GM18507 (cell line): ENCODE results near the gene IL25.
"Not testable (repeated sequence)": the region's sequence is repeated elsewhere in the genome, so short reads cannot be mapped to it uniquely, and the experiment has no call there.

Experiments used
- DNase-seq: peaks from one replicate; pipeline ENCODE4 v3.0.0; 2011; ENCODE audit warnings: low read depth; ENCODE audit not compliant: insufficient read length; ENCODE audit errors: extremely low spot score
- FAIRE-seq: peaks from 2 replicates; lab custom pipeline; 2011; peaks lifted over from hg19 to GRCh38; lab: Jason Lieb, UNC

The IL25 gene

DNA sequence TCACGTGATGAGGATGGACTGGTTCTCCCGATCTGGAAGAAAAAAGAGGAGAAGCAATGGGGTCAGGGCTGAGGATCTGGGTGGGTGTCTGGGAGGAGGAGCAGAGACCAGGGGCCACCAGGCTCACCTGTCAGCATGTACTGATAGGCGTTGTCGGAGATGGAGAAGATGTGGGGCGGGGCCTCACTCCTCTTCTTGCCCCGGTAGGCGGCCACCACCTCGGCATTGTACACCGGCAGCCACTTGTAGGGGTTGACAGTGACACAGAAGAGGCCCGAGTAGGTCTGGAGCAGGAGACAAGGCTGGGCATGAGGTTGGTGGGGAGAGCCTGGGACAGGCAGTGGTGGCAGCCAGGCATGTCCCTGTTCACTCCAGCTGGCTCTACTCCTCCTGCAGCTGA, 32.5 kb downstream of the IL25 start:
- no peak for FAIRE-seq

DNA sequence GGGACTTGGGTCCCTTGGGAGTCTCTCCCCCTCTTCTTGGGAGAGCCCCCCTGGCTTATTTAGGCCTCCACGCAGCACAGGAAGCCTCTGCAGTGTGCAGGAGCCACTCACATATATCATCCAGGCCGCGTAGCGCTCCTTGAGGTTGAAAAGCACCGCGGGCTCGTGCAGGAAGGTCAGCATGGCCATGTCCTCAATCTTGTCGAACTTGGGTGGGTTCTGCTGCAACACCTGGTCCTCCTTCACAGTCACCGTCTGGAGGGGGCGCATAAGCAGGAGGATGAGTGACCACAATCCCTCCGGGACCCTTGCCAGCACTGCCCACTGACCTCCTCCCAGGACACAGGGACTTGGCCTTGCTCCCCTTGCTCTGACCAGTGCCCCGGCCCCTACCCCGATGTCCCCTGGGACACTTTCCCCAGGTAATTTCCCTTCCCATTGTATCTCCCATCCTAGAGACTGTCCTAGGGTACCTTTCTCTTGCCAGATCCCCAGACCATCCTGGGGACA, 33.0 kb downstream of the IL25 start:
- FAIRE-seq (no peak), DNase-seq (no peak)

More for the DNA sequence above, 32.5 kb downstream of the IL25 start:
- no peak for DNase-seq

DNA sequence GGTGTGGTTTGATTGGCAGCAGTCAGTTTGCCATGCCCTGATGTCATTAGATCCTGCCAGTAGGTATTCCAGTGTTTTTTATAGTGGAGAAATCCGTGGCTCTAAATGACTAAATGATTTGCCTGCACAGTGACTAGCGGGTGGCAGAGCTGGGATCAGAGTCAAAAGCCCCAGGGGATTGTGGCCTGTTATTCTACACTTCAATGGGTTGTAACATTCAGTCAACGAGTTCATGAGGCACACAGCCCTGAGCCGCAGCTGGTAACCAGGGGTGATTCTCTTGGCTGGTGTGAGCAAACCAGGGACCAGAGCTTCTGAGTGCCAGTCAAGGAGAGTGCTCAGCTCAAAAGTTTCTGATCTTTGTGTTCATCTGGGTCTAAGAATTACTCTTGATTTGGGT, 33.6 kb downstream of the IL25 start:
- DNase-seq, result no peak
- no peak for FAIRE-seq

DNA sequence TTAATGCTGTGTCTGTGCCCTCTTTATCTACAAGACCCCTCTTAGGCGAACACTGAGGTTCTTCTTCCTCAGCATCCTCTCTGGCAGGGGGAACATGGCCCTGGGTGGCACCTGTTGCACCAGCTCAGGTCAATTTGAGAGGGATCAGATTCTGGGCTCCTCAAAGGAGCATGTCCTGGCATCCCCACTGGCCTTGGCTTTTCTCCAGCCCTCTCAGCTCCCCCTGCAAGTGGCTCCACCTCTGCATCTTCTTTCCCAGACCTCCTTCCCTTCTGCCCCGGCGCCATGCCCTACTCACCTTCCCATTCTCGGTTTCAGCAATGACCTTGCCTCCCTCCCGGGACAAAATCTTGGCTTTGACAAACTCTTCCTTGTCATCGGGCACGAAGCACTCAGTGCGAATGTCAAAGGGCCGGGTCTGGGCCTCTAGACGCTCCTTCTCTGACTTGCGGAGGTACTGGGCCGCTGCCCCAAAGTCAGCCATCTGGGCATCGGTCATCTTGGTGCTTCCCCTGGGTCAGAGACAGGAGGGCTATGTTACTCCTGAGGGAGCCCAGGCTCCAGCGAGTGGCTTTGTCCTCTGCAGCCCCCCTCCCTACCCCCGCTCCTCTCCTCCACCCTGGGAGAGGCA, 34.2 kb downstream of the IL25 start:
- DNase-seq, result no peak
- FAIRE-seq, result no peak

DNA sequence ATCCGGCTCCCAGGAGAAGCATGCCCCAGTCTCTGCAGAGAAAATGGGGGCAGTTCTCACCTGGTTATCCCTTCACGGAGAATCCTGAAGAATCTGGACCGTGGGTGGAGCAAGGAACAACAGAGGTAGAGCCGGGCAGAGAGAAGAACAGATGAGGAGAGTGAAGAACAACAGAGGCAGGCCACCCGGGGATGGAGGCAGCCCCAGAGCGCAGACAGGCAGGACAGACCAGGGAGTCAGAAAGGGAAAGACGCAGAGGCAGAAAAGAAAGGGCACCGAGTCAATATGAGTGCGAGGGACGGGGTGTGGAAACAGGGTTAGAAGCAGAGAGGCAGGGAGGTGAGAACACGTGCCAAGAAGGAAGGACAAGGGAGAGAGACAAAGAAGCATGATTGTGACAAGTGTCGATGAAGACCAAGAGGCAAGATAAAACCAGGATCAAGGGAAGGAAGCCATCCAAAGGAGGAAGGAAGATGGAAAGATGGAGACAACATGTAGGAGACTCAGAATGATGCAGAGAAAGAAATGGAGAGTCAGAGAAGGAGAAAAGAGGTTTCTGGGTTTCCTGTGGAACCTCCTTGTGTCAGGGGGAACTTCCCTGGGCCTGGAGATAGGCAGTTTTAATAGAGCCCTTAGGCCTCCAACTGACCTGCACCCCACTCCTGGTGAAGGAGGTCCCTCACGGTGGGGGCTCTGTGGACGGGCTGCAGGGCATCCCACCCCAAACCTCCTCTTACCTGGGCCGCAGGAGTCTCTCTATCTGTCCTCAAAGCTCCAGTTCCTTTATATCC, 35.1 kb downstream of the IL25 start, which contains the start of gene MYH6:
MYH6 (minus strand) TSS at position 758 of the 791 bp plus-strand sequence. CDS start 1,050 bp downstream, outside the sequence.
- FAIRE-seq, result no peak
- no peak for DNase-seq

DNA sequence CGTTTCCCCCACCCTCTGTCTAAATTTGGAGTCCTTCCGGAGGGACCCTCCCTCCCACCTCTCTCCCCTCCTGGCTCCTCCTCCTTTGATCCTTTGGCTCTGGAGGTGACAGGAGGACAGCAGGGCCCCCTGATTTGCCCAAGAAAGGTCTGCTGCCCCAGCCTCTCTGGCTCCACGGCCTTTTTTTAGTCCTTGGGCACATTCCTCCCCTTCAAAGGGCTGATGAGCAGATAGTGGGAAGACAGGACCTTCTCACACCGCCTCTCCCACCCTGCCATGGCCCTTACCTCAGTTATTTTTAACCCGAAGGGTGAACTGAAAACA, 35.7 kb downstream of the IL25 start:
- FAIRE-seq (no peak), DNase-seq (no peak)

DNA sequence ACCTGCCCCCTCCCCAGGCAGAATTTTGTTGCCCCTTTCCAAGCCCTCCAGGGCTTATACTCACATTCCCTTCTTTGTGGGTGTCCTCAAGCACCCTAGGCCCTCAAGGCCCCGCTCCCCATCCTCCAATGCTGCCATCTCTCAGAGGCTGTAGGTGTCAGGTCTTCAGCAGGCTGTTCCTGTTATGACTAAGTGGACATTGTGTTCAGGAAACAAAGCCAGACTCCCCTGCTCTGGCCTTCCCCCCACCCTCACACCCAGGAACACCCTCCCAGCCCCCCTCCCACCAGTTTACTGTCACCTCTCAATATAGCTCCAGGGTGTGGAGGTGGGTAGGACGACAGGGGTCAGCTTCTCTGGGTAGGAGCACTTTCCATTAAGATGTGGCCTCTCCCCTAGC, 36.9 kb downstream of the IL25 start:
- DNase-seq (no peak), FAIRE-seq (no peak)

DNA sequence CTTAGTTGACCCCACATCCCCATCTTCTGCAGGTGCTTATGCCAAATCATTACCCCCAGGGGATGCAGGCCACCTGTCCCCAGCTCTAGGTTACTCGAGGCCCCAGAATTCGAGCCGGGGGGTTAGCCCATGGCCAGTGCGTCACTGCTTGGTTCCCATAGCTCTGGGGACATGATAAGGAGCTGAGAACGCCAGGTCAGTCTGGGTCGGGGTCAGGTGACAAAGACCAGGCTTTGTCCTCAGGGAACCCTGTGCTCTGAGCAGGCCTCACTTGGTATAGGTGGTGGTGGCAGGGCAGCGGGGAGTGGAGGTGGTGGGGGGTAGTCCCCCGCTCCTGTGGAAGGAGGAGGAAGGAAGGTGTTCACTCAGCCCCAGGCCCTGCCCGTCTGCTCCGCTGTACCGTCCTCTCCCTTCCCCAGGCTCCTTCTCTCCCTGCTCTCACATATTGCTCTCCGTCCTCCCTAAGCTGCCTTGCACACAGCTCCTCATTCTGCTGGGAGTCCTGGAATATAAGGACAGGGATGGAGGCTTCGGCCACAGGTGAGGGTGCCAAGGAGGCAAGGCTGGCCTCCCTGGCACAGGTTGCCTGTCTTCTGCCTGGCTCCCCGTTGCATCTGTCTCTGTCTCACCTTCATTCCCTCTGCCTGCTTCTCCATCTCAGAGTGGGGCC, 37.5 kb downstream of the IL25 start:
- no peak for FAIRE-seq

DNA sequence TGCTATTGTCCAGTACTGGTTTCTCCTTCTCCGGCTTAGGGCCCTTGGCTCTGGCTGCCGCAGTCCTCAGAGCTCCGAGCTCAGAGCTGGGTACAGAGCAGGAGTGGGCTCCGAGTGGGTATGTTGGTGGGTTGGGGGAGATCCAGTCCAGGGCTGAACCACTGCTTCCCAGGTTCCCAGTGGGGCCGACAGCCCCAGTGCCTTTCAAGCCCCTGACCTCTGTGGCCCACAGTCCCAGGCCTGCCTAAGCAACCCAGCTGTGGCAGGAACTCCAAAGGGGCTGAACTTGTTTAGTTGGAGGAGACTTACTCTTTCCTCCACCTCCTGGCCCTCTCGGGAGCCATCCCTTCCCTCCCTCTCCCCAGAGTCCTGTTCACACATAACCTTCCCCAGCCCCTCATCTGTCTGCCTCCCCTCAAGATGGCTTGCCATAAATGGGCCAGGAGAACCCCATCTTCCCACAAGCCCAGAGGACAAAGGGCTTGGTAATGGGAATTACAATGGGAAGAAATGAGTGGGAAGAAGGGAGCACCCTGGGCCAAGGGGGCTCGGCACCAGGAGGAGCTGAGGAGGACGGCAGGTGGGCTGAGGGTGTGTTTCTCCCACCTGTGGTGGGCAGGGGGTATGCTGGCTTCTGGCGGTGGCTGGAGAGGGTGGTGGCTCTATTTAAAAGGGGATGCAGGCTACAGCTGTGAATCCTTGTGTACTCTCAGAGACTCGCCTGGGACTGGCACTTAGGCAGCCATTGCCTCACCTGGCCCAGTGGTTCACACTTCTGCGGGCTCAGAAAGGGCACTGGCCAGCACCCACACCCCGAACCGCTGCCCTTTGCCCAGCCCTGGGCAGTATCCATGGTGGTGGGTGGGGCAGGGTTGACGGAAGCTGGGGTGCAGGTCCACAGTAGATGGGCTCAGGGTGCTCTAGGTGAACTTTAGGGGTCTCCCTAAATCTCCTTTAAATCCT, 39.2 kb downstream of the IL25 start:
- FAIRE-seq (no peak), DNase-seq (no peak)

More for the DNA sequence above, 37.5 kb downstream of the IL25 start:
- no peak for DNase-seq

DNA sequence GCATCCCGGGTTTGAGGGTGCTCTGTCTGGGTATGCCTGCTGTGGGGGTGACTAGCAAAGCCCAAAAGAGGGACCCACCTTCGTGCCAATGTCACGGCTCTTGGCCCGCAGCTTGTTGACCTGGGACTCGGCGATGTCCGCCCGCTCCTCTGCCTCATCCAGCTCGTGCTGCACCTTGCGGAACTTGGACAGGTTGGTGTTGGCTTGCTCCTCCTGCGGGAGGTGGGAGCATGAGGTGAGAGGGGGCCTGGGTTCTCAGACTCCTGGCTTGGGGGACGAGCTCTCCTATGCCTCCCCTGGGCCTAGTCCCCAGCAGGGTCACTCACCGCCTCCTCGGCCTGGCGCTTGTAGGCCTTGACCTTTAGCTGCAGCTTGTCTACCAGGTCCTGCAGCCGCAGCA, 41.1 kb downstream of the IL25 start:
- FAIRE-seq (no peak), DNase-seq (no peak)

DNA sequence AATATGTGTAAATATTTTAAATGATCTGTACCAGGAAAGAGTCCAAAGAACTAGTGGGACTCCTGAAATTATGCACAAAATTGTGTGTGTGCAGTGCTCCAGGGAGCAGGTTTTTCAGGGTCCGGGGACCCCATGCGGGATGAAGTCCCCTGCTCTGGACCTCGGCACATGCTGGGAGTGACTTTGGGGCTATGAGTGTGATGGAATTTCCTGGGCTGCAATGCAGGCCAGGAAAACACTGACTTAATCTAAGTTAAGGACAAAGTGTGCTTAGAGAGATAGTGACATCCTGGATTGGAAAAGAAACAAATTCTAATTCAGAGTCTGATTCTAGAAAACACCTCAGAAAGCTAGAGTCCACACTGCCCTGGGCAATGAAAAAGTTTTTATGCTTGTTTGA, 41.6 kb downstream of the IL25 start:
- DNase-seq, result no peak
- FAIRE-seq, result no peak

DNA sequence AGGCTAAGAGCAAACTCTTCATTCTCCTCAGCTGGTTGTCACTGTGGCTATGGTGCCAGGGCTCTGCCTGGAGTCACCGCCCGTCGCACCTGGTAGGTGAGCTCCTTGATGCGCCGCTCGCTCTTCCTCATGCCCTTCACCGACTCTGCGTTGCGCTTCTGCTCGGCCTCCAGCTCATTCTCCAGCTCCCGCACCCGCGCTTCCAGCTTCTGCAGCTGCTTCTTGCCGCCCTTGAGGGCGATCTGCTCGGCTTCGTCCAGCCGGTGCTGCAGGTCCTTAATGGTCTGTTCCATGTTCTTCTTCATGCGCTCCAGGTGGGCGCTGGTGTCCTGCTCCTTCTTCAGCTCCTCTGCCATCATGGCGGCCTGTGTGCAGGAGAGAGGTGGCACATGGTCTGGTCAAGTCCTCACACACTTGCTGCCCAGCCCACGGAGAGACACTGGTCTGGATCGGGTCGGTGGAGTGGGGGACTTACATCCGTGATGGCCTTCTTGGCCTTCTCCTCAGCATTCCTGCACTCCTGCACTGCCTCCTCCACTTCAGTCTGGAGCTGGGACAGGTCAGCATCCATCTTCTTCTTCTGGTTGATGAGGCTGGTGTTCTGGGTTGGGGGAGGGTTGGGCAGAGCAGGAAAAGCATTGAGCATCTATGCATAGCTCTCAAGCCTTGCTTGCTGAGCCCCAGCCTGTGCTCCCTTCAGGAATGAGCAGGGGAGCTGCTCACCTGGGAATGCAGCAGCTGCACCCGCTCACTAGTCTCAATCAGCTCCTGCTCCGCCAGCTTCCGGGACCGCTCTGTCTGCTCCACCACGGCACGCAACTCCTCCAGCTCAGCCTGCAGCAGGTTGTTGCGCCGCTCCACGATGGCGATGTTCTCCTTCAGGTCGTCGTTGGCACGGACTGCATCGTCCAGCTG, 42.6 kb downstream of the IL25 start:
- DNase-seq, result no peak
- FAIRE-seq, result no peak

DNA sequence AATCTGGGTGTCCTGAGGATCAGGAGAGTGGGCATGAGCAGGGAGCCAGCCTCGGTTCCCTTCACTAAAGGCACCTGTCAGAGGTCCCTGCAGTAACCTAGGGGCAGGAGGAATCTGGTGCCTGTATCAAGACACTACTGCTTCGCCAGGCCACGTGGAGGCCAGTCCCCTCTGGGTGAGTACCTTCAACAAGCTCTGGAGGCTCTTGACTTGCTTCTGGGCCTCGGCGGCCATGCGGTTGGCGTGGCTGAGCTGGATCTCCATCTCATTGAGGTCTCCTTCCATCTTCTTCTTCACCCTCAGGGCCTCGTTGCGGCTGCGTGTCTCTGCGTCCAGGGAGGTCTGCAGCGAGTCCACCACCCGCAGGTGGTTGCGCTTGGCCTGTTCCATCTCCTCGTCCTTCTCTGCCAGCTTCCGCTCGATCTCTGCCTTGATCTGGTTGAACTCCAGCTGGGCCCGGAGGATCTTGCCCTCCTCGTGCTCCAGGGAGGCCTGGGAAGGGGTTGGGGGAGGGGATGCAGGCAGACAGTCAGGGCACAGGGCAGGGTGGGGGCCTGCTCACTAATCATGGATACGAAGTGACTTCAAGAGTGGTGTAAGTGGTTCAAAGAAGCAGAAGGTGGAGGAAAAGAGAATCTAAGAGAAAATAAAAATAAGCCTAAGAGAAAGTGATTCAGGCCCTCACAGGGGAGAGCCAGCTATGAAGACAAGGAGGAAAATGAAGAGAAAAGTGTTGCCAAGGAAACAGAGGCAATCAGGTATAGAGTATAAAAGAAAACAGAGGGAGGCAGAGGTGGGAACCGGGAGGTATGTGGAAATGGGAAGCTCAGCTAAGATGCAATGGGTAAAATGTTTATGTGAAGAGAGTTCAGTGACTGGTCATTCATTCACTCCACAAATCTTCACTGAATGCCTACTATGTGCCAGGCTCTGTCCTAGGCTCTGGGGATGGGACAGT, 43.5 kb downstream of the IL25 start:
- DNase-seq (no peak), FAIRE-seq (no peak)

DNA sequence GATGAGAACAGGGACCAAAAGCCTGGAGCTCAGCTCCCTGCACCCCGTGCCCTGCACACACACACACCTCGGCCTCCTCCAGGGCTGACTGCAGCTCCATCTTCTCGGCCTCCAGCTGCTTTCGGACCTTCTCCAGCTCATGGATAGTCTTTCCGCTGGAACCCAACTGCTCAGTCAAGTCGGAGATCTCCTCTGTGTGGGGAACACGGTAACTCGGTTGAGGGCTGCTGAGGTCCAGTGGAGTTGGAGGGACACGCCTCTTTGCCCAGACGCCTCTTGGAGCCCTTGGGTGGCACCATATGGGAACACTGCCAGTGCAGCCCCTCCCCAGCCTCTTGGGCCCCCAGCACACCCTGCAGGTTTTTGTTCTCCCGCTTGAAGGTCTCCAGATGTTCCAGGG, 44.2 kb downstream of the IL25 start:
- no peak for DNase-seq
- no peak for FAIRE-seq

DNA sequence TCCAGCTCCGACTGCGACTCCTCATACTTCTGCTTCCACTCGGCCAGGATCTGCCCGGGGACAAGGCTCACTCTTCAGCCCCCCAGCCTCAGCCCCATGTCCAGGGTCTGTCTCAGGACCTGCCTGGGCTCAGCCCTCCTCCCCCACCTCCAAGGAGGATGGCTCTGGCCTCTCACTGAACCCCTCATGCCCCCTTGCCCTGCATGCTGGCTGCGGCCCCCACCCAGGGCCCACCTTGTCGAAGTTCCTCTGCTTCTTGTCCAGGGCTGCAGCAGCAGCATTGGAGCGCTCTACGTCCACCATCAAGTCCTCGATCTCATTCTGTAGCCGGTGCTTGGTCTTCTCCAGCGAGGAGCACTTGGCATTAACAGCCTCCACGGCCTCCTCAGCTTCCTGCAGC, 44.7 kb downstream of the IL25 start:
- not testable (repeated sequence) for FAIRE-seq, DNase-seq

DNA sequence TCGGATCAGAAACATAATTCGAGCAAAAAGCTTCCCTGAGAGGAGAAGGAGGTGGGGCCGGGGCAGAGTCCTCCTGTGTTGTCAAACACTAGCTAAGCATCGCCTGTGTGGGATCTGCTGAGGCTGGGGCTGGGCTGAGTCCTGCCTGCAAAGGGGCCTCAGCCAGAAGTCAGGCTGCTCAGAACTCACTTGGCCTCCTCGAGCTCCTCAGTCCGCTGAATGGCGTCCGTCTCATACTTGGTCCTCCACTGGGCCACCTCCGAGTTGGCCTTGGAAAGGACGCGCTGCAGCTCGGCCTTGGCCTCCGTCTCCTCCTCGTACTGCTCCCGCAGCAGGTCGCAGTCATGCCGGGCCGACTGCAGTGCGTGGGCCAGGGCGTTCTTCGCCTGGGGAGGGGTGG, 45.4 kb downstream of the IL25 start:
- FAIRE-seq (no peak), DNase-seq (no peak)

DNA sequence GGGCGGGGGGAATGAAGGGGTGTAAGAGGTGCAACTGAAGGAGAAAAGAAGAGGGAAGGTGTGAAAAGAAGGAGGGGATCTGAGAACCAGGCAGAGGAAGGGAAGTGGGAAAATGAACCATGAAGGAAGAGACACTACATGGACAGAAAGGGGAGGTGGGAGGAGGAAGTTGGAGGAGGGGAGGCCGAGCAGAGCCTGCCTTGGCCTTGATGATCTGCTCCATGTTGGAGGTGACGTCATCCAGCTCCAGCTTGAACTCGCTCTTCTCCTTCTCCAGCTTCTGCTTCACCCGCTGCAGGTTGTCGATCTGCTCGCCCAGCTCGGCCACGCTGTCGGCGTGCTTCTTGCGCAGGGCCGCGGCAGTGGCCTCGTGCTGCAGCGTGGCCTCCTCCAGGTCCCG, 47.0 kb downstream of the IL25 start:
- FAIRE-seq, DNase-seq: not testable (repeated sequence)
